Endothelial cell of hepatic sinusoid (primary cell): ENCODE data around the gene ANAPC7.
"Not testable (repeated sequence)": the region's sequence is repeated elsewhere in the genome, so short reads cannot be mapped to it uniquely, and the experiment has no call there.

Source experiments
- in situ Hi-C: cut with HindIII; loops from 2 replicates; pipeline ENCODE4 v1.10.0; 2017; ENCODE audit warnings: low sequenced_read_pairs

Gene ANAPC7

GRCh38 chr12:110403146-110403975, at the start of gene ANAPC7:
Gene ANAPC7 (minus strand): TSS chr12:110403708. CDS start chr12:110403627, 81 bp downstream.
- in situ Hi-C loops: no loop called here

- in situ Hi-C loops: no loop called here
Observed at GRCh38 chr12:110451263-110451662, 47.8 kb upstream of the ANAPC7 start.

- in situ Hi-C loops: no loop called here
Observed at GRCh38 chr12:110449799-110450497, 46.4 kb upstream of the ANAPC7 start, which contains the start of gene ARPC3. Gene ARPC3 (minus strand): TSS chr12:110450337. CDS start chr12:110450260, 77 bp downstream.

GRCh38 chr12:110444455-110444854, 40.9 kb upstream of the ANAPC7 start:
- in situ Hi-C loops: no loop called here

- in situ Hi-C loops: no loop called here
Observed at GRCh38 chr12:110436231-110436630, 32.7 kb upstream of the ANAPC7 start.

- in situ Hi-C loops: no loop called here
Observed at GRCh38 chr12:110431957-110432587, 28.6 kb upstream of the ANAPC7 start.

GRCh38 chr12:110429676-110430075, 26.2 kb upstream of the ANAPC7 start:
- in situ Hi-C loops: not testable (repeated sequence)

- in situ Hi-C loops: no loop called here
Observed at GRCh38 chr12:110426406-110426805, 22.9 kb upstream of the ANAPC7 start.

GRCh38 chr12:110424237-110424636, 20.7 kb upstream of the ANAPC7 start:
- in situ Hi-C loops: no loop called here

GRCh38 chr12:110421701-110422100, 18.2 kb upstream of the ANAPC7 start:
- in situ Hi-C loops: no loop called here

- in situ Hi-C loops: no loop called here
Observed at GRCh38 chr12:110421159-110421661, 17.7 kb upstream of the ANAPC7 start.

- in situ Hi-C loops: not testable (repeated sequence)
Observed at GRCh38 chr12:110420644-110421043, 17.1 kb upstream of the ANAPC7 start.

- in situ Hi-C loops: not testable (repeated sequence)
Observed at GRCh38 chr12:110417113-110417512, 13.6 kb upstream of the ANAPC7 start.

- in situ Hi-C loops: not testable (repeated sequence)
Observed at GRCh38 chr12:110410086-110410485, 6.6 kb upstream of the ANAPC7 start.

- in situ Hi-C loops: not testable (repeated sequence)
Observed at GRCh38 chr12:110405126-110405662, 1.7 kb upstream of the ANAPC7 start.

- in situ Hi-C loops: no loop called here
Observed at GRCh38 chr12:110403976-110404682, 621 bp upstream of the ANAPC7 start.

- in situ Hi-C loops: loop anchor here (10.0 kb wide), 4 partner anchors 82 to 418 kb away; partner anchors contain the start of genes ATP2A2, FAM216A, GPN3 and RAD9B
Observed at GRCh38 chr12:110382683-110383082, 20.8 kb downstream of the ANAPC7 start.

- in situ Hi-C loops: loop anchor here (10.0 kb wide), 4 partner anchors 85 to 415 kb away; partner anchors contain the start of genes ATP2A2, FAM216A, GPN3 and RAD9B
Observed at GRCh38 chr12:110379631-110380030, 23.9 kb downstream of the ANAPC7 start.

GRCh38 chr12:110379197-110379596, 24.3 kb downstream of the ANAPC7 start:
- in situ Hi-C loops: no loop called here

- in situ Hi-C loops: not testable (repeated sequence)
Observed at GRCh38 chr12:110378131-110378790, 25.2 kb downstream of the ANAPC7 start.
